Ishikawa (cell line): ENCODE results near the gene HIVEP2.

Experiments
- CEBPB ChIP-seq: IDR thresholded peaks from 2 replicates; pipeline ENCODE4 v1.6.1; 2012
- CREB1 ChIP-seq: IDR thresholded peaks from 2 replicates; pipeline ENCODE4 v1.6.1; 2012; ENCODE audit warnings: low read depth
- EGR1 ChIP-seq: IDR thresholded peaks from 2 replicates; pipeline ENCODE4 v1.6.1; 2012
- EP300 ChIP-seq: IDR thresholded peaks from 2 replicates; pipeline ENCODE4 v1.6.1; 2012; ENCODE audit warnings: borderline replicate concordance
- FOXM1 ChIP-seq: IDR thresholded peaks from 2 replicates; pipeline ENCODE4 v1.6.1; 2012; ENCODE audit warnings: low read depth, borderline replicate concordance
- NFIC ChIP-seq: IDR thresholded peaks from 2 replicates; pipeline ENCODE4 v1.6.1; 2012
- RAD21 ChIP-seq: IDR thresholded peaks from 2 replicates; pipeline ENCODE4 v1.6.1; 2012; ENCODE audit warnings: low read depth
- TAF1 ChIP-seq: IDR thresholded peaks from 2 replicates; pipeline ENCODE4 v1.6.1; 2012; ENCODE audit warnings: low read depth, mild to moderate bottlenecking
- TCF12 ChIP-seq: IDR thresholded peaks from 2 replicates; pipeline ENCODE4 v1.6.1; 2012; ENCODE audit warnings: low read depth
- TEAD4 ChIP-seq: IDR thresholded peaks from 2 replicates; pipeline ENCODE4 v1.6.1; 2012
- YY1 ChIP-seq: IDR thresholded peaks from 2 replicates; pipeline ENCODE4 v1.6.1; 2012; ENCODE audit warnings: low read depth
- ZBTB7A ChIP-seq: IDR thresholded peaks from 2 replicates; pipeline ENCODE4 v1.6.1; 2012; ENCODE audit warnings: low read depth
- TF ChIP-seq, protein P1 (sequence below): IDR thresholded peaks from 2 replicates; pipeline ENCODE4 v1.6.1; 2012
- TF ChIP-seq, protein P2 (sequence below): IDR thresholded peaks from 2 replicates; pipeline ENCODE4 v1.6.1; 2012; ENCODE audit warnings: low read depth, mild to moderate bottlenecking
- TF ChIP-seq, protein P3 (sequence below): IDR thresholded peaks from 2 replicates; pipeline ENCODE4 v1.6.1; 2012

The HIVEP2 gene

DNA sequence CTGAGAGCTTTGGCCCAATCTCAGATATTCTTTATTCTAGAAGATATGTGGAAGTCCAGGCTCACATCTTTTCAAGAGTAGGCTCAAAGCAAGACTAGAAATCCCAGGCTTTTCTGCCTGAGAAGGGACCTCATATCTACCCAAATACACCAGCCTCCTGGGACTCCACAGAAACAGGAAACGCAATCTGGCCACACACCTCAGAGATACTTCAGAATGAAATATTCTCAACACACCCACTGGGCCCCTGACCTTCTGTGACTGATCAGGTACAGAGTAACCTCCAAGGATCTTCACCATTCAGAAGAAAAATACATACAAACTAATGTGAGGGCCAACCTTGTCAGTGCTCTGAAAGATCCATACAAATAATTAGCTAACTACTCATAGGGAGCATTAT, 183.2 kb downstream of the HIVEP2 start:
- TF ChIP-seq TAF1 (no peak), YY1 (no peak), CREB1 (no peak), TCF12 (no peak), RAD21 (no peak), ZBTB7A (no peak), CEBPB (no peak), EGR1 (no peak), FOXM1 (no peak), EP300 (no peak), NFIC (no peak), TEAD4 (no peak)
- TF ChIP-seq, protein P1, sequence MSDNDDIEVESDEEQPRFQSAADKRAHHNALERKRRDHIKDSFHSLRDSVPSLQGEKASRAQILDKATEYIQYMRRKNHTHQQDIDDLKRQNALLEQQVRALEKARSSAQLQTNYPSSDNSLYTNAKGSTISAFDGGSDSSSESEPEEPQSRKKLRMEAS = no peak
- TF ChIP-seq, protein P2, sequence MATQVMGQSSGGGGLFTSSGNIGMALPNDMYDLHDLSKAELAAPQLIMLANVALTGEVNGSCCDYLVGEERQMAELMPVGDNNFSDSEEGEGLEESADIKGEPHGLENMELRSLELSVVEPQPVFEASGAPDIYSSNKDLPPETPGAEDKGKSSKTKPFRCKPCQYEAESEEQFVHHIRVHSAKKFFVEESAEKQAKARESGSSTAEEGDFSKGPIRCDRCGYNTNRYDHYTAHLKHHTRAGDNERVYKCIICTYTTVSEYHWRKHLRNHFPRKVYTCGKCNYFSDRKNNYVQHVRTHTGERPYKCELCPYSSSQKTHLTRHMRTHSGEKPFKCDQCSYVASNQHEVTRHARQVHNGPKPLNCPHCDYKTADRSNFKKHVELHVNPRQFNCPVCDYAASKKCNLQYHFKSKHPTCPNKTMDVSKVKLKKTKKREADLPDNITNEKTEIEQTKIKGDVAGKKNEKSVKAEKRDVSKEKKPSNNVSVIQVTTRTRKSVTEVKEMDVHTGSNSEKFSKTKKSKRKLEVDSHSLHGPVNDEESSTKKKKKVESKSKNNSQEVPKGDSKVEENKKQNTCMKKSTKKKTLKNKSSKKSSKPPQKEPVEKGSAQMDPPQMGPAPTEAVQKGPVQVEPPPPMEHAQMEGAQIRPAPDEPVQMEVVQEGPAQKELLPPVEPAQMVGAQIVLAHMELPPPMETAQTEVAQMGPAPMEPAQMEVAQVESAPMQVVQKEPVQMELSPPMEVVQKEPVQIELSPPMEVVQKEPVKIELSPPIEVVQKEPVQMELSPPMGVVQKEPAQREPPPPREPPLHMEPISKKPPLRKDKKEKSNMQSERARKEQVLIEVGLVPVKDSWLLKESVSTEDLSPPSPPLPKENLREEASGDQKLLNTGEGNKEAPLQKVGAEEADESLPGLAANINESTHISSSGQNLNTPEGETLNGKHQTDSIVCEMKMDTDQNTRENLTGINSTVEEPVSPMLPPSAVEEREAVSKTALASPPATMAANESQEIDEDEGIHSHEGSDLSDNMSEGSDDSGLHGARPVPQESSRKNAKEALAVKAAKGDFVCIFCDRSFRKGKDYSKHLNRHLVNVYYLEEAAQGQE = no peak
- TF ChIP-seq, protein P3, sequence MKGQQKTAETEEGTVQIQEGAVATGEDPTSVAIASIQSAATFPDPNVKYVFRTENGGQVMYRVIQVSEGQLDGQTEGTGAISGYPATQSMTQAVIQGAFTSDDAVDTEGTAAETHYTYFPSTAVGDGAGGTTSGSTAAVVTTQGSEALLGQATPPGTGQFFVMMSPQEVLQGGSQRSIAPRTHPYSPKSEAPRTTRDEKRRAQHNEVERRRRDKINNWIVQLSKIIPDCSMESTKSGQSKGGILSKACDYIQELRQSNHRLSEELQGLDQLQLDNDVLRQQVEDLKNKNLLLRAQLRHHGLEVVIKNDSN = no peak

DNA sequence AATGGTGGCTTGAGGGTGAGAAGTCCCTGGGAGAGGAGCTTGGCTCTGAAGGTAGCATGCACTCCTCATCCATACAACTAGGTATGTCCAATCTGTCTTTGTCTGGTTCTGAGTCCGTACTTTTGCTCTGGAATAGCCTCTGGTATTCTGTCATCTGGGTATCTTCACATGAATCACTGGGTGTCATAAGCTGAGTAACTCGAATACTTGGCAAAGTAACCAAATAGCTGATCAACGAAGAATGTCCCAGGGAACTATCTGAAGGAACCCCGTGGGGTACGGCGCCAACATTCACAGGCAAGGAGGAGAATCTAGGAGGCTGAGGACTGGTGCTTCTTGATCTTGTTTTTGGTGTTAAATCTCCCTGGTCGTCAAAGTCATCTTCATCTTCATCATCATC, 184.8 kb downstream of the HIVEP2 start:
- TF ChIP-seq, protein P1 = no peak
- TF ChIP-seq TAF1 = no peak
- no peak for TF ChIP-seq YY1
- TF ChIP-seq, protein P2 = no peak
- no peak for TF ChIP-seq CEBPB
- no peak for TF ChIP-seq TEAD4
- no peak for TF ChIP-seq CREB1
- TF ChIP-seq EP300 = no peak
- no peak for TF ChIP-seq FOXM1
- no peak for TF ChIP-seq RAD21
- no peak for TF ChIP-seq ZBTB7A
- no peak for TF ChIP-seq NFIC
- TF ChIP-seq, protein P3 = no peak

DNA sequence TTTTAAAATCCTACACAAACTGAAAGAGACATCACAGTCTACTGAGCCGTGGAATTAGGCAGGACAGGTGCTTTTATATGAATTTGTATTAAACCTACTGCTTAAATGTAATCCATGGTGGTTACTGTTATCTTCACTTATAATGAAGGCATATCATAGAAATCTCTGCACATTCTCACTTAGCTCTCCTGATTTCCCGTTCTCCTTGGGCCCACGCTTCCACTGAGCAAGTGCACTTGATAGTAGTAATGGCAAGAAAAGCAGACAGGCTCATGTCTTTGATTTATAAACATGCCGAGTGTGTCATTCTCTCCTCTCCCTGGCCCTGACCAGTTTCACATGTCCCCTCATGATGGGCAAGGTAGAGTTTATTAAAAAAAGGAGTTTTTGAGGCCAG, 186.3 kb downstream of the HIVEP2 start:
- no peak for TF ChIP-seq EGR1
- TF ChIP-seq, protein P1 = no peak
- no peak for TF ChIP-seq CREB1
- TF ChIP-seq YY1 = no peak
- no peak for TF ChIP-seq TEAD4
- no peak for TF ChIP-seq CEBPB
- TF ChIP-seq, protein P3 = no peak
- TF ChIP-seq TCF12 = no peak
- TF ChIP-seq, protein P2 = no peak
- no peak for TF ChIP-seq NFIC
- no peak for TF ChIP-seq TAF1
- no peak for TF ChIP-seq RAD21
